HEK293 (cell line): ENCODE results near the gene NDUFB11.

Experiments used
- MEIS1 ChIP-seq: sonication (generic); formaldehyde crosslinking; IDR thresholded peaks from 2 replicates; pipeline ENCODE4 v1.8.1; 2022; ENCODE audit warnings: missing genetic modification reagents, mild to moderate bottlenecking, borderline replicate concordance
- SCRT1 ChIP-seq: fragments of 450-650 bp; formaldehyde crosslinking; IDR thresholded peaks from 2 replicates; pipeline ENCODE4 v1.5.1; 2016; ENCODE audit warnings: missing biosample characterization, missing genetic modification characterization, borderline replicate concordance
- SCRT2 ChIP-seq: fragments of 450-650 bp; formaldehyde crosslinking; IDR thresholded peaks from 2 replicates; pipeline ENCODE4 v1.5.1; 2016; ENCODE audit warnings: missing biosample characterization, missing genetic modification characterization
- SP2 ChIP-seq: fragments of 450-650 bp; formaldehyde crosslinking; IDR thresholded peaks from 2 replicates; pipeline ENCODE4 v1.5.1; 2016; ENCODE audit warnings: missing biosample characterization, missing genetic modification characterization
- ZBTB17 ChIP-seq: fragments of 450-650 bp; formaldehyde crosslinking; IDR thresholded peaks from 2 replicates; pipeline ENCODE4 v1.5.1; 2016; ENCODE audit warnings: missing biosample characterization, missing genetic modification characterization
- ZBTB20 ChIP-seq: fragments of 450-650 bp; formaldehyde crosslinking; IDR thresholded peaks from 2 replicates; pipeline ENCODE4 v1.5.1; 2016; ENCODE audit warnings: missing biosample characterization, missing genetic modification characterization
- ZFP69B ChIP-seq: fragments of 450-650 bp; formaldehyde crosslinking; IDR thresholded peaks from 2 replicates; pipeline ENCODE4 v1.5.1; 2016; ENCODE audit warnings: missing biosample characterization, missing genetic modification characterization
- ZNF133 ChIP-seq: fragments of 450-650 bp; formaldehyde crosslinking; IDR thresholded peaks from 2 replicates; pipeline ENCODE4 v1.5.1; 2016; ENCODE audit warnings: missing biosample characterization, missing genetic modification characterization
- ZNF311 ChIP-seq: fragments of 450-650 bp; formaldehyde crosslinking; IDR thresholded peaks from 2 replicates; pipeline ENCODE4 v1.5.1; 2017; ENCODE audit warnings: missing biosample characterization, missing genetic modification characterization, borderline replicate concordance
- ZNF335 ChIP-seq: fragments of 450-650 bp; formaldehyde crosslinking; conservative IDR thresholded peaks from 2 replicates; pipeline ENCODE4 v1.5.1; 2016; ENCODE audit warnings: missing biosample characterization, missing genetic modification characterization
- ZNF341 ChIP-seq: fragments of 450-650 bp; formaldehyde crosslinking; IDR thresholded peaks from 2 replicates; pipeline ENCODE4; 2016; ENCODE audit warnings: low read depth, missing biosample characterization, missing genetic modification characterization
- ZNF366 ChIP-seq: fragments of 450-650 bp; formaldehyde crosslinking; conservative IDR thresholded peaks from 2 replicates; pipeline ENCODE4 v1.5.1; 2016; ENCODE audit warnings: missing biosample characterization, missing genetic modification characterization
- ZNF404 ChIP-seq: fragments of 450-650 bp; formaldehyde crosslinking; IDR thresholded peaks from 2 replicates; pipeline ENCODE4 v1.5.1; 2017; ENCODE audit warnings: missing biosample characterization, missing genetic modification characterization
- ZNF560 ChIP-seq: fragments of 450-650 bp; formaldehyde crosslinking; IDR thresholded peaks from 2 replicates; pipeline ENCODE4 v1.5.1; 2017; ENCODE audit warnings: missing biosample characterization, missing genetic modification characterization, borderline replicate concordance
- ZNF600 ChIP-seq: fragments of 450-650 bp; formaldehyde crosslinking; IDR thresholded peaks from 2 replicates; pipeline ENCODE4 v1.5.1; 2016; ENCODE audit warnings: missing biosample characterization, missing genetic modification characterization
- ZNF621 ChIP-seq: fragments of 450-650 bp; formaldehyde crosslinking; IDR thresholded peaks from 2 replicates; pipeline ENCODE4 v1.5.1; 2017; ENCODE audit warnings: missing biosample characterization, missing genetic modification characterization
- ZNF660 ChIP-seq: fragments of 450-650 bp; IDR thresholded peaks from 2 replicates; pipeline ENCODE4 v1.5.1; 2018; ENCODE audit warnings: missing biosample characterization, mild to moderate bottlenecking, missing genetic modification characterization
- ZNF670 ChIP-seq: fragments of 450-650 bp; formaldehyde crosslinking; IDR thresholded peaks from 2 replicates; pipeline ENCODE4 v1.5.1; 2016; ENCODE audit warnings: missing biosample characterization, missing genetic modification characterization, low read depth
- ZNF707 ChIP-seq: fragments of 450-650 bp; formaldehyde crosslinking; IDR thresholded peaks from 2 replicates; pipeline ENCODE4 v1.5.1; 2016; ENCODE audit warnings: missing biosample characterization, missing genetic modification characterization
- ZNF830 ChIP-seq: fragments of 450-650 bp; IDR thresholded peaks from 2 replicates; pipeline ENCODE4 v1.5.0; 2018; ENCODE audit warnings: missing biosample characterization, missing genetic modification characterization, low read depth, mild to moderate bottlenecking, moderate library complexity
- ZXDB ChIP-seq: fragments of 450-650 bp; formaldehyde crosslinking; IDR thresholded peaks from 2 replicates; pipeline ENCODE4 v1.5.1; 2016; ENCODE audit warnings: missing biosample characterization, missing genetic modification characterization
- TF ChIP-seq, protein P1 (sequence below): fragments of 450-650 bp; formaldehyde crosslinking; conservative IDR thresholded peaks from 2 replicates; pipeline ENCODE4 v1.5.1; 2016; ENCODE audit warnings: low read depth, missing biosample characterization, missing genetic modification characterization
- TF ChIP-seq, protein P2 (sequence below): fragments of 450-650 bp; formaldehyde crosslinking; IDR thresholded peaks from 2 replicates; pipeline ENCODE4 v1.5.1; 2016; ENCODE audit warnings: missing biosample characterization, missing genetic modification characterization
- TF ChIP-seq, protein P3 (sequence below): sonication (generic); formaldehyde crosslinking; IDR thresholded peaks from 2 replicates; pipeline ENCODE4 v1.8.1; 2022; ENCODE audit warnings: mild to moderate bottlenecking, moderate library complexity, missing genetic modification reagents
- TF ChIP-seq, protein P4 (sequence below): fragments of 450-650 bp; formaldehyde crosslinking; optimal IDR thresholded peaks from 2 replicates; pipeline ENCODE3; 2016; ENCODE audit warnings: missing biosample characterization, mild to moderate bottlenecking, missing genetic modification characterization
- TF ChIP-seq, protein P5 (sequence below): fragments of 450-650 bp; formaldehyde crosslinking; IDR thresholded peaks from 2 replicates; pipeline ENCODE4 v1.5.1; 2016; ENCODE audit warnings: missing biosample characterization, missing genetic modification characterization
- TF ChIP-seq, protein P6 (sequence below): fragments of 450-650 bp; formaldehyde crosslinking; IDR thresholded peaks from 2 replicates; pipeline ENCODE4 v1.5.1; 2016; ENCODE audit warnings: missing biosample characterization, missing genetic modification characterization

NDUFB11 gene

DNA sequence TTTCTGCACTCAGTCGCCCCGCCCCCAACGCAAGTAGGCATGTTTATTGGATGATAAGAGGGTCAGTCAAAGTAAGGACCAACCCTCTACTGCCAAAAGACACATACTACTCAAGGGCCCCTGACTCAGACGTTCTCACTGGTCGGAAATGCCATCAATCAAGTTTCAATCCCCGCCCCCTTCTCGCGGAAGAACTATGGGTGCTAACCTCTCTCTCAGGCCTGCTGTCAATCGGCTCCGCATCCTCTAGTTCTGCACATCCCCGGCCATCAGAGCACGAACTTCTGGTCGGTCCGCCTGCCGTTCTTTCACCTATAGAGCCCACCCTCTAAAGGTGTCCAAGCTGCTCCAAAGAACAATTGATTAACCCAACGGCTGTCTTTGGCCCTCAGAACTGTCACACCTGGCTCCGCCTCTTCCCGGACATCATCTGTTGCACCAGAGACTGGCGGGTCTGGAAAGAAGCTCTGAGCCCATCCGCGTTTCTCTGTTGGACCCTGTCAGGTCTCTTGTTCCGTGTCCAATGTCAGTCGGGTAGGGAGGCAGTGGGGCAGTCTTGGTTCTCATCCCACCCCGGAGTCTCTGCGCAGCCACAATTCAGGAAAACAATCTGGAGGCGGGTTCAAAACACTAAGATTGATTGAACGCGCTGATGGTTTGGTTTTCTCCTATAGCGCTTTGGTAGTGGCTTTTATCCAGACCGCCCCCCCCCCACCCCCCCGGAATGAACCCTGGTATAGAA, 15.2 kb downstream of the NDUFB11 start (continued):
- TF ChIP-seq, protein P1, sequence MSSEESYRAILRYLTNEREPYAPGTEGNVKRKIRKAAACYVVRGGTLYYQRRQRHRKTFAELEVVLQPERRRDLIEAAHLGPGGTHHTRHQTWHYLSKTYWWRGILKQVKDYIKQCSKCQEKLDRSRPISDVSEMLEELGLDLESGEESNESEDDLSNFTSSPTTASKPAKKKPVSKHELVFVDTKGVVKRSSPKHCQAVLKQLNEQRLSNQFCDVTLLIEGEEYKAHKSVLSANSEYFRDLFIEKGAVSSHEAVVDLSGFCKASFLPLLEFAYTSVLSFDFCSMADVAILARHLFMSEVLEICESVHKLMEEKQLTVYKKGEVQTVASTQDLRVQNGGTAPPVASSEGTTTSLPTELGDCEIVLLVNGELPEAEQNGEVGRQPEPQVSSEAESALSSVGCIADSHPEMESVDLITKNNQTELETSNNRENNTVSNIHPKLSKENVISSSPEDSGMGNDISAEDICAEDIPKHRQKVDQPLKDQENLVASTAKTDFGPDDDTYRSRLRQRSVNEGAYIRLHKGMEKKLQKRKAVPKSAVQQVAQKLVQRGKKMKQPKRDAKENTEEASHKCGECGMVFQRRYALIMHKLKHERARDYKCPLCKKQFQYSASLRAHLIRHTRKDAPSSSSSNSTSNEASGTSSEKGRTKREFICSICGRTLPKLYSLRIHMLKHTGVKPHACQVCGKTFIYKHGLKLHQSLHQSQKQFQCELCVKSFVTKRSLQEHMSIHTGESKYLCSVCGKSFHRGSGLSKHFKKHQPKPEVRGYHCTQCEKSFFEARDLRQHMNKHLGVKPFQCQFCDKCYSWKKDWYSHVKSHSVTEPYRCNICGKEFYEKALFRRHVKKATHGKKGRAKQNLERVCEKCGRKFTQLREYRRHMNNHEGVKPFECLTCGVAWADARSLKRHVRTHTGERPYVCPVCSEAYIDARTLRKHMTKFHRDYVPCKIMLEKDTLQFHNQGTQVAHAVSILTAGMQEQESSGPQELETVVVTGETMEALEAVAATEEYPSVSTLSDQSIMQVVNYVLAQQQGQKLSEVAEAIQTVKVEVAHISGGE (tag by site-specific recombination): 0 out of 2 replicates have a peak, but pooled peaks have one; percentile 21
- TF ChIP-seq SCRT2 (tag by site-specific recombination): peak; percentile 99
- TF ChIP-seq, protein P2, sequence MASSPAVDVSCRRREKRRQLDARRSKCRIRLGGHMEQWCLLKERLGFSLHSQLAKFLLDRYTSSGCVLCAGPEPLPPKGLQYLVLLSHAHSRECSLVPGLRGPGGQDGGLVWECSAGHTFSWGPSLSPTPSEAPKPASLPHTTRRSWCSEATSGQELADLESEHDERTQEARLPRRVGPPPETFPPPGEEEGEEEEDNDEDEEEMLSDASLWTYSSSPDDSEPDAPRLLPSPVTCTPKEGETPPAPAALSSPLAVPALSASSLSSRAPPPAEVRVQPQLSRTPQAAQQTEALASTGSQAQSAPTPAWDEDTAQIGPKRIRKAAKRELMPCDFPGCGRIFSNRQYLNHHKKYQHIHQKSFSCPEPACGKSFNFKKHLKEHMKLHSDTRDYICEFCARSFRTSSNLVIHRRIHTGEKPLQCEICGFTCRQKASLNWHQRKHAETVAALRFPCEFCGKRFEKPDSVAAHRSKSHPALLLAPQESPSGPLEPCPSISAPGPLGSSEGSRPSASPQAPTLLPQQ (tag by site-specific recombination): peak; percentile 96
- peak; percentile 75 for TF ChIP-seq ZNF600
- peak; percentile 68 for TF ChIP-seq ZNF335 (tag by site-specific recombination)
- no peak for TF ChIP-seq ZNF404 (tag by site-specific recombination)
- TF ChIP-seq ZNF366: peak; percentile 97
- TF ChIP-seq, protein P3, sequence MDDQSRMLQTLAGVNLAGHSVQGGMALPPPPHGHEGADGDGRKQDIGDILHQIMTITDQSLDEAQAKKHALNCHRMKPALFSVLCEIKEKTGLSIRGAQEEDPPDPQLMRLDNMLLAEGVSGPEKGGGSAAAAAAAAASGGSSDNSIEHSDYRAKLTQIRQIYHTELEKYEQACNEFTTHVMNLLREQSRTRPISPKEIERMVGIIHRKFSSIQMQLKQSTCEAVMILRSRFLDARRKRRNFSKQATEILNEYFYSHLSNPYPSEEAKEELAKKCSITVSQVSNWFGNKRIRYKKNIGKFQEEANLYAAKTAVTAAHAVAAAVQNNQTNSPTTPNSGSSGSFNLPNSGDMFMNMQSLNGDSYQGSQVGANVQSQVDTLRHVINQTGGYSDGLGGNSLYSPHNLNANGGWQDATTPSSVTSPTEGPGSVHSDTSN: peak; percentile 88; the same call in 1 of the 2 replicates
- TF ChIP-seq ZFP69B (tag by site-specific recombination): peak; percentile 89
- TF ChIP-seq ZBTB17 (tag by site-specific recombination): peak; percentile 95
- peak; percentile 72; the same call in 1 of the 2 replicates for TF ChIP-seq ZNF660 (tag by site-specific recombination)
- TF ChIP-seq ZNF621: peak; percentile 95; the same call in 1 of the 2 replicates
- peak; percentile 62 for TF ChIP-seq ZXDB (tag by site-specific recombination)
- no peak for TF ChIP-seq ZNF133 (tag by site-specific recombination)
- TF ChIP-seq ZNF670: no peak
- TF ChIP-seq SP2 (tag by site-specific recombination): peak; percentile 91
- no peak for TF ChIP-seq MEIS1
- no peak for TF ChIP-seq ZNF830 (tag by site-specific recombination)
- TF ChIP-seq SCRT1 (tag by site-specific recombination): peak; percentile 98
- TF ChIP-seq, protein P4, sequence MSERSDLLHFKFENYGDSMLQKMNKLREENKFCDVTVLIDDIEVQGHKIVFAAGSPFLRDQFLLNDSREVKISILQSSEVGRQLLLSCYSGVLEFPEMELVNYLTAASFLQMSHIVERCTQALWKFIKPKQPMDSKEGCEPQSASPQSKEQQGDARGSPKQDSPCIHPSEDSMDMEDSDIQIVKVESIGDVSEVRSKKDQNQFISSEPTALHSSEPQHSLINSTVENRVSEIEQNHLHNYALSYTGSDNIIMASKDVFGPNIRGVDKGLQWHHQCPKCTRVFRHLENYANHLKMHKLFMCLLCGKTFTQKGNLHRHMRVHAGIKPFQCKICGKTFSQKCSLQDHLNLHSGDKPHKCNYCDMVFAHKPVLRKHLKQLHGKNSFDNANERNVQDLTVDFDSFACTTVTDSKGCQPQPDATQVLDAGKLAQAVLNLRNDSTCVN: no peak
- no peak for TF ChIP-seq ZNF560 (tag by site-specific recombination)
- peak; percentile 41; the same call in 1 of the 2 replicates for TF ChIP-seq ZBTB20 (tag by site-specific recombination)
- no peak for TF ChIP-seq ZNF707
- TF ChIP-seq, protein P5, sequence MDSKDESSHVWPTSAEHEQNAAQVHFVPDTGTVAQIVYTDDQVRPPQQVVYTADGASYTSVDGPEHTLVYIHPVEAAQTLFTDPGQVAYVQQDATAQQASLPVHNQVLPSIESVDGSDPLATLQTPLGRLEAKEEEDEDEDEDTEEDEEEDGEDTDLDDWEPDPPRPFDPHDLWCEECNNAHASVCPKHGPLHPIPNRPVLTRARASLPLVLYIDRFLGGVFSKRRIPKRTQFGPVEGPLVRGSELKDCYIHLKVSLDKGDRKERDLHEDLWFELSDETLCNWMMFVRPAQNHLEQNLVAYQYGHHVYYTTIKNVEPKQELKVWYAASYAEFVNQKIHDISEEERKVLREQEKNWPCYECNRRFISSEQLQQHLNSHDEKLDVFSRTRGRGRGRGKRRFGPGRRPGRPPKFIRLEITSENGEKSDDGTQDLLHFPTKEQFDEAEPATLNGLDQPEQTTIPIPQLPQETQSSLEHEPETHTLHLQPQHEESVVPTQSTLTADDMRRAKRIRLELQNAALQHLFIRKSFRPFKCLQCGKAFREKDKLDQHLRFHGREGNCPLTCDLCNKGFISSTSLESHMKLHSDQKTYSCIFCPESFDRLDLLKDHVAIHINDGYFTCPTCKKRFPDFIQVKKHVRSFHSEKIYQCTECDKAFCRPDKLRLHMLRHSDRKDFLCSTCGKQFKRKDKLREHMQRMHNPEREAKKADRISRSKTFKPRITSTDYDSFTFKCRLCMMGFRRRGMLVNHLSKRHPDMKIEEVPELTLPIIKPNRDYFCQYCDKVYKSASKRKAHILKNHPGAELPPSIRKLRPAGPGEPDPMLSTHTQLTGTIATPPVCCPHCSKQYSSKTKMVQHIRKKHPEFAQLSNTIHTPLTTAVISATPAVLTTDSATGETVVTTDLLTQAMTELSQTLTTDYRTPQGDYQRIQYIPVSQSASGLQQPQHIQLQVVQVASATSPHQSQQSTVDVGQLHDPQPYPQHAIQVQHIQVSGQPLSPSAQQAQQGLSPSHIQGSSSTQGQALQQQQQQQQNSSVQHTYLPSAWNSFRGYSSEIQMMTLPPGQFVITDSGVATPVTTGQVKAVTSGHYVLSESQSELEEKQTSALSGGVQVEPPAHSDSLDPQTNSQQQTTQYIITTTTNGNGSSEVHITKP (tag by site-specific recombination): peak; percentile 47
- TF ChIP-seq ZNF341 (tag by site-specific recombination): 0 out of 2 replicates have a peak, but pooled peaks have one; percentile 8
- no peak for TF ChIP-seq ZNF311 (tag by site-specific recombination)
- TF ChIP-seq, protein P6, sequence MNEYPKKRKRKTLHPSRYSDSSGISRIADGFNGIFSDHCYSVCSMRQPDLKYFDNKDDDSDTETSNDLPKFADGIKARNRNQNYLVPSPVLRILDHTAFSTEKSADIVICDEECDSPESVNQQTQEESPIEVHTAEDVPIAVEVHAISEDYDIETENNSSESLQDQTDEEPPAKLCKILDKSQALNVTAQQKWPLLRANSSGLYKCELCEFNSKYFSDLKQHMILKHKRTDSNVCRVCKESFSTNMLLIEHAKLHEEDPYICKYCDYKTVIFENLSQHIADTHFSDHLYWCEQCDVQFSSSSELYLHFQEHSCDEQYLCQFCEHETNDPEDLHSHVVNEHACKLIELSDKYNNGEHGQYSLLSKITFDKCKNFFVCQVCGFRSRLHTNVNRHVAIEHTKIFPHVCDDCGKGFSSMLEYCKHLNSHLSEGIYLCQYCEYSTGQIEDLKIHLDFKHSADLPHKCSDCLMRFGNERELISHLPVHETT (tag by site-specific recombination): peak; percentile 54; the same call in 1 of the 2 replicates
